ENCODE measurements around the gene GGCT.
"Not testable (repeated sequence)": the region's sequence is repeated elsewhere in the genome, so short reads cannot be mapped to it uniquely, and the experiment has no call there.

GGCT gene

GRCh38 chr7:30514776-30515175 is 10.1 kb upstream of the GGCT start:
- DNase-seq = no peak

- no peak for DNase-seq
Observed at GRCh38 chr7:30514177-30514576, 9.5 kb upstream of the GGCT start.

GRCh38 chr7:30513762-30514161 is 9.1 kb upstream of the GGCT start:
- DNase-seq = no peak

GRCh38 chr7:30511973-30512662 is 7.5 kb upstream of the GGCT start:
- no peak for DNase-seq

GRCh38 chr7:30511494-30511893 is 6.9 kb upstream of the GGCT start:
- DNase-seq = no peak

GRCh38 chr7:30510124-30511075 is 5.8 kb upstream of the GGCT start:
- DNase-seq = peak; percentile 13

GRCh38 chr7:30509171-30509857 is 4.7 kb upstream of the GGCT start:
- DNase-seq = not testable (repeated sequence)

GRCh38 chr7:30507346-30507900 is 2.8 kb upstream of the GGCT start:
- not testable (repeated sequence) for DNase-seq

- no peak for DNase-seq
Observed at GRCh38 chr7:30505174-30505697, 607 bp upstream of the GGCT start.

GRCh38 chr7:30503274-30504212 is 1.1 kb downstream of the GGCT start:
- DNase-seq = no peak

- no peak for DNase-seq
Observed at GRCh38 chr7:30502470-30503251, 2.0 kb downstream of the GGCT start.

GRCh38 chr7:30501264-30501663 is 3.4 kb downstream of the GGCT start:
- DNase-seq = no peak

- no peak for DNase-seq
Observed at GRCh38 chr7:30493228-30493627, 11.4 kb downstream of the GGCT start.

- no peak for DNase-seq
Observed at GRCh38 chr7:30491417-30491816, 13.2 kb downstream of the GGCT start.

- DNase-seq = no peak
Observed at GRCh38 chr7:30487371-30487770, 17.3 kb downstream of the GGCT start.

- DNase-seq = no peak
Observed at GRCh38 chr7:30485667-30486066, 19.0 kb downstream of the GGCT start.

GRCh38 chr7:30481416-30481815 is 23.2 kb downstream of the GGCT start:
- not testable (repeated sequence) for DNase-seq

- no peak for DNase-seq
Observed at GRCh38 chr7:30479202-30480120, 25.2 kb downstream of the GGCT start.

GRCh38 chr7:30478349-30479201 is 26.1 kb downstream of the GGCT start, which contains the start of gene NOD1:
Gene NOD1 (minus strand): TSS chr7:30478784. CDS start chr7:30456921, 21,863 bp downstream.
- peak; percentile 51 for DNase-seq

Measured in activated gamma-delta T cell treated with Interleukin-2 at 50 U/mL for 16 hours (primary cell).